Activated B cell treated with CpG ODN at 0.5 μM for 24 hours (primary cell): ENCODE data around the gene PLEKHF1. TPM values are rescaled to one million over a fixed set of nuclear protein-coding genes. Genes with fewer than 3 reads are reported as not detected.

Experiments
- ATAC-seq: fragments of 200-7000 bp; cut with Tn5 transposase; one replicate; pipeline ENCODE4 v1.10.0; 2021; ENCODE audit warnings: low read depth, mild to moderate bottlenecking, moderate library complexity
- CTCF ChIA-PET: fragments of 350-600 bp; sonication (Branson Sonifier 250); formaldehyde crosslinking; loops from one replicate; lab custom pipeline; 2021; ENCODE audit warnings: antibody characterized with exemption; lab: Charles Lee
- POLR2A ChIA-PET: fragments of 350-600 bp; sonication (Branson Sonifier 250); formaldehyde crosslinking; loops from one replicate; lab custom pipeline; 2021; ENCODE audit warnings: antibody characterized with exemption; lab: Charles Lee
- DNase-seq: peaks from one replicate; pipeline ENCODE4 v3.0.0; 2022
- H3K27ac Mint-ChIP-seq: one replicate; pipeline ENCODE4 v1.8.0; 2020; ENCODE audit warnings: mixed read lengths
- H3K27me3 Mint-ChIP-seq: one replicate; pipeline ENCODE4 v1.8.0; 2021; ENCODE audit warnings: mixed read lengths
- H3K36me3 Mint-ChIP-seq: one replicate; pipeline ENCODE4 v1.8.0; 2021; ENCODE audit warnings: low read depth, mixed read lengths
- H3K4me1 Mint-ChIP-seq: one replicate; pipeline ENCODE4 v1.8.0; 2021; ENCODE audit warnings: mixed read lengths
- H3K4me3 Mint-ChIP-seq: one replicate; pipeline ENCODE4 v1.8.0; 2020; ENCODE audit warnings: mild to moderate bottlenecking, mixed read lengths
- H3K9me3 Mint-ChIP-seq: one replicate; pipeline ENCODE4 v1.8.0; 2020; ENCODE audit warnings: mixed read lengths
- CTCF ChIP-seq: fragments of 200-600 bp; IDR thresholded peaks from one replicate; pipeline ENCODE4 v1.8.0; 2022; ENCODE audit warnings: antibody characterized with exemption, mild to moderate bottlenecking
- intact Hi-C: fragments of 100-400 bp; cut with micrococcal nuclease; formaldehyde crosslinking; loops from one replicate; pipeline ENCODE4 v1.15.1; 2024
- total RNA-seq: library from RNA; stranded (reverse); gene quantifications from 2 replicates; pipeline ENCODE4 v1.2.3, GENCODE V29; 2022

The PLEKHF1 gene
- total RNA-seq, 1 donor from 2014 or later: 5.5 TPM

GRCh38 chr19:29650772-29651387 is 14.4 kb upstream of the PLEKHF1 start:
- Mint-ChIP-seq H3K4me1 (no peaks in the 10 kb centered on the region), H3K9me3 (no peaks in the 10 kb centered on the region), H3K27me3 (peaks cover 20% of the 10 kb centered on the region), H3K4me3 (no peak overlapping the region), H3K27ac (no peak overlapping the region), H3K36me3 (no peaks in the 10 kb centered on the region)
- ChIA-PET POLR2A (no interaction called here), CTCF (no interaction called here)
- ATAC-seq: no peak
- TF ChIP-seq CTCF: no peak
- intact Hi-C loops: no loop called here
- DNase-seq: no peak

- no peak for DNase-seq
- Mint-ChIP-seq H3K9me3 (no peaks in the 10 kb centered on the region), H3K4me3 (no peak overlapping the region), H3K27ac (no peak overlapping the region), H3K27me3 (peaks cover 18% of the 10 kb centered on the region), H3K4me1 (no peaks in the 10 kb centered on the region), H3K36me3 (no peaks in the 10 kb centered on the region)
- intact Hi-C loops: no loop called here
- ATAC-seq: no peak
- TF ChIP-seq CTCF: no peak
- CTCF ChIA-PET: no interaction called here
- POLR2A ChIA-PET: no interaction called here
Measured at GRCh38 chr19:29651622-29652394, 13.5 kb upstream of the PLEKHF1 start.

GRCh38 chr19:29653398-29653797 is 11.9 kb upstream of the PLEKHF1 start:
- intact Hi-C loops: no loop called here
- no peaks in the 10 kb centered on the region for H3K9me3 Mint-ChIP-seq
- no peak for DNase-seq
- peaks cover 17% of the 10 kb centered on the region for H3K27me3 Mint-ChIP-seq
- no peaks in the 10 kb centered on the region for H3K36me3 Mint-ChIP-seq
- POLR2A ChIA-PET: no interaction called here
- no peak for TF ChIP-seq CTCF
- no peak for ATAC-seq
- H3K4me1 Mint-ChIP-seq: no peaks in the 10 kb centered on the region
- no peak overlapping the region for H3K4me3 Mint-ChIP-seq
- CTCF ChIA-PET: no interaction called here
- H3K27ac Mint-ChIP-seq: no peak overlapping the region

- ATAC-seq (no peak), DNase-seq (no peak)
- Mint-ChIP-seq H3K27me3 (peaks cover 18% of the 10 kb centered on the region), H3K9me3 (no peaks in the 10 kb centered on the region), H3K36me3 (no peaks in the 10 kb centered on the region), H3K4me3 (no peak overlapping the region), H3K4me1 (no peaks in the 10 kb centered on the region), H3K27ac (no peak overlapping the region)
- TF ChIP-seq CTCF: no peak
- ChIA-PET CTCF (no interaction called here), POLR2A (no interaction called here)
- intact Hi-C loops: no loop called here
Measured at GRCh38 chr19:29655648-29656335, 9.5 kb upstream of the PLEKHF1 start.
